IMR-90 (cell line): Measurements from ENCODE around the gene CRISP2. TPM values are rescaled to one million over a fixed set of nuclear protein-coding genes. Genes with fewer than 3 reads are reported as not detected.

Source experiments
- ATAC-seq: fragments of 200-7000 bp; cut with Tn5 transposase; 2 replicates; pipeline ENCODE4 v1.9.1; 2020; ENCODE audit warnings: low read depth, mild to moderate bottlenecking, moderate library complexity
- BruUV-seq: library from RNA; stranded (reverse); fragments of 400-500 nt; replicated peaks from 2 replicates; lab custom pipeline; 2021; lab: Mats Ljungman, UMichigan
- CTCF ChIA-PET: fragments of 300-600 bp; formaldehyde crosslinking; extraction: SDS; loops from one replicate; lab custom pipeline; 2021; ENCODE audit warnings: antibody characterized with exemption; lab: Yijun Ruan, JAX
- POLR2A ChIA-PET: fragments of 300-600 bp; sonication (Branson Sonifier 250); formaldehyde crosslinking; loops from one replicate; lab custom pipeline; 2022; ENCODE audit warnings: antibody characterized with exemption; ENCODE audit not compliant: unreplicated experiment; lab: Charles Lee
- DNase-seq: peaks from one replicate; pipeline ENCODE4 v3.0.0; 2013
- H2AFZ ChIP-seq: replicated peaks from 2 replicates; pipeline ENCODE3; 2013; ENCODE audit warnings: low read length, mild to moderate bottlenecking; ENCODE audit not compliant: poor library complexity
- H2AK5ac ChIP-seq: 2 replicates; pipeline ENCODE4 v1.6.1; 2013; ENCODE audit warnings: low read depth, low read length, inconsistent platforms
- H2AK9ac ChIP-seq: replicated peaks from 2 replicates; pipeline ENCODE3; 2013; ENCODE audit warnings: mild to moderate bottlenecking, low read depth, low read length, moderate library complexity; ENCODE audit not compliant: poor library complexity
- H2BK120ac ChIP-seq: 2 replicates; pipeline ENCODE4 v1.6.1; 2013; ENCODE audit warnings: low read depth, low read length, inconsistent platforms
- H2BK15ac ChIP-seq: 3 replicates; pipeline ENCODE4 v1.6.1; 2013; ENCODE audit warnings: low read depth, low read length, inconsistent platforms
- H2BK20ac ChIP-seq: 2 replicates; pipeline ENCODE4 v1.6.1; 2013; ENCODE audit warnings: low read depth, mild to moderate bottlenecking, inconsistent platforms, low read length, moderate library complexity
- H2BK5ac ChIP-seq: 2 replicates; pipeline ENCODE4 v1.6.1; 2013; ENCODE audit warnings: mild to moderate bottlenecking, low read depth, low read length, inconsistent platforms; ENCODE audit not compliant: poor library complexity, severe bottlenecking
- H3K14ac ChIP-seq: replicated peaks from 2 replicates; pipeline ENCODE4 v1.6.1; 2013; ENCODE audit warnings: low read depth, low read length, inconsistent platforms
- H3K18ac ChIP-seq: 2 replicates; pipeline ENCODE4 v1.6.1; 2013; ENCODE audit warnings: low read depth, low read length, control low read depth
- H3K23ac ChIP-seq: 2 replicates; pipeline ENCODE4 v1.6.1; 2013; ENCODE audit warnings: low read depth, low read length, inconsistent platforms
- H3K27ac ChIP-seq: 2 replicates; pipeline ENCODE4 v1.5.1; 2013; ENCODE audit warnings: mild to moderate bottlenecking, control low read depth, low read length; ENCODE audit not compliant: insufficient read depth
- H3K27me3 ChIP-seq: 2 replicates; pipeline ENCODE4 v1.6.1; 2013; ENCODE audit warnings: low read length; ENCODE audit not compliant: control insufficient read depth, insufficient read depth
- H3K36me3 ChIP-seq: 2 replicates; pipeline ENCODE4 v1.6.1; 2013; ENCODE audit warnings: low read length, mixed read lengths; ENCODE audit not compliant: control insufficient read depth, insufficient read depth
- H3K4ac ChIP-seq: 2 replicates; pipeline ENCODE4 v1.6.1; 2013; ENCODE audit warnings: low read depth, low read length, inconsistent platforms
- H3K4me1 ChIP-seq: 2 replicates; pipeline ENCODE4 v1.6.1; 2013; ENCODE audit warnings: low read length, mixed read lengths; ENCODE audit not compliant: control insufficient read depth, insufficient read depth
- H3K4me2 ChIP-seq: 2 replicates; pipeline ENCODE4 v1.6.1; 2013; ENCODE audit warnings: low read depth, mild to moderate bottlenecking, control low read depth, low read length, moderate library complexity
- H3K4me3 ChIP-seq: 2 replicates; pipeline ENCODE4 v1.5.1; 2013; ENCODE audit warnings: low read depth, mild to moderate bottlenecking, control low read depth, low read length, moderate library complexity; ENCODE audit not compliant: insufficient read depth
- H3K56ac ChIP-seq: 2 replicates; pipeline ENCODE4 v1.6.1; 2013; ENCODE audit warnings: low read length, inconsistent platforms; ENCODE audit not compliant: insufficient read depth; ENCODE audit errors: extremely low read depth
- H3K79me1 ChIP-seq, 2 experiments: 2 replicates each; pipeline ENCODE4 v1.6.1; 2013; ENCODE audit warnings: low read length in 2 of 2, inconsistent platforms in 1 of 2, low read depth in 1 of 2
- H3K9ac ChIP-seq: 2 replicates; pipeline ENCODE4 v1.6.1; 2013; ENCODE audit warnings: low read depth, low read length, control low read depth
- H3K9me1 ChIP-seq: 2 replicates; pipeline ENCODE4 v1.6.1; 2013; ENCODE audit warnings: low read length, inconsistent platforms; ENCODE audit not compliant: insufficient read depth
- H3K9me3 ChIP-seq: 2 replicates; pipeline ENCODE4 v1.6.1; 2013; ENCODE audit warnings: low read length; ENCODE audit not compliant: control insufficient read depth, insufficient read depth
- H4K20me1 ChIP-seq: 2 replicates; pipeline ENCODE4 v1.6.1; 2013; ENCODE audit warnings: low read length, inconsistent platforms; ENCODE audit not compliant: insufficient read depth
- H4K5ac ChIP-seq: 2 replicates; pipeline ENCODE4 v1.6.1; 2013; ENCODE audit warnings: mild to moderate bottlenecking, low read depth, low read length, control low read depth
- H4K8ac ChIP-seq, 2 experiments: 2 replicates each; pipeline ENCODE4 v1.6.1; 2013; ENCODE audit warnings: low read depth in 2 of 2, low read length in 2 of 2, control low read depth in 1 of 2, inconsistent platforms in 1 of 2
- H4K91ac ChIP-seq: 2 replicates; pipeline ENCODE4 v1.6.1; 2013; ENCODE audit warnings: low read depth, low read length, inconsistent platforms; ENCODE audit not compliant: insufficient read depth
- BHLHE40 ChIP-seq: fragments of 150-350 bp; IDR thresholded peaks from 2 replicates; pipeline ENCODE4 v1.6.1; 2016; ENCODE audit warnings: mild to moderate bottlenecking, low read depth, low read length
- CEBPB ChIP-seq: IDR thresholded peaks from 2 replicates; pipeline ENCODE4 v1.6.1; 2012; ENCODE audit warnings: low read depth, low read length, improper control_type of control experiment
- CHD1 ChIP-seq: IDR thresholded peaks from 2 replicates; pipeline ENCODE4 v1.6.1; 2012; ENCODE audit warnings: low read depth, low read length, improper control_type of control experiment
- FOS ChIP-seq: fragments of 150-350 bp; IDR thresholded peaks from 2 replicates; pipeline ENCODE4 v1.6.1; 2016; ENCODE audit warnings: low read depth, low read length
- MAFK ChIP-seq: IDR thresholded peaks from 2 replicates; pipeline ENCODE4 v1.6.1; 2012; ENCODE audit warnings: low read depth, low read length, improper control_type of control experiment
- MAZ ChIP-seq: IDR thresholded peaks from 2 replicates; pipeline ENCODE4 v1.6.1; 2012; ENCODE audit warnings: low read depth, mild to moderate bottlenecking, low read length, improper control_type of control experiment, moderate library complexity, borderline replicate concordance
- MXI1 ChIP-seq: IDR thresholded peaks from 2 replicates; pipeline ENCODE4 v1.6.1; 2012; ENCODE audit warnings: low read depth, mild to moderate bottlenecking, low read length, moderate library complexity, borderline replicate concordance
- POLR2A ChIP-seq: IDR thresholded peaks from 2 replicates; pipeline ENCODE4 v1.6.1; 2012; ENCODE audit warnings: mild to moderate bottlenecking, low read depth, low read length
- RAD21 ChIP-seq: IDR thresholded peaks from 2 replicates; pipeline ENCODE4 v1.6.1; 2012; ENCODE audit warnings: low read length, improper control_type of control experiment
- RCOR1 ChIP-seq: IDR thresholded peaks from 2 replicates; pipeline ENCODE4 v1.6.1; 2012; ENCODE audit warnings: mild to moderate bottlenecking, low read length, improper control_type of control experiment; ENCODE audit not compliant: insufficient replicate concordance
- RFX5 ChIP-seq: IDR thresholded peaks from 2 replicates; pipeline ENCODE4 v1.8.0; 2012; ENCODE audit warnings: low read depth, mild to moderate bottlenecking, low read length, moderate library complexity
- WGBS, 2 experiments: methylation state at CpG; one replicate each; pipeline versions ENCODE4 v1.1.5 to v1.1.7; 2013; ENCODE audit warnings: missing lambda C conversion rate in 2 of 2; ENCODE audit not compliant: insufficient read length in 1 of 2; ENCODE audit errors: extremely low coverage in 2 of 2; 5-methylcytosine and 5-hydroxymethylcytosine counted together
- dilution Hi-C: fragments of 300-500 bp; cut with HindIII; formaldehyde crosslinking; loops from one replicate; pipeline ENCODE4 v1.14.3; 2018; ENCODE audit warnings: low sequenced_read_pairs; ENCODE audit not compliant: unreplicated experiment
- in situ Hi-C: fragments of 300-500 bp; cut with MboI; formaldehyde crosslinking; loops from 3 replicates; pipeline ENCODE4 v1.14.3; 2019; ENCODE audit warnings: low sequenced_read_pairs, inconsistent platforms, mixed read lengths
- intact Hi-C: fragments of 100-400 bp; cut with micrococcal nuclease; formaldehyde crosslinking; loops from 2 replicates; pipeline ENCODE4 v1.10.0; 2022
- polyA plus RNA-seq, 3 experiments: library from polyadenylated mRNA; depleted of rRNA; stranded (reverse); fragments of >200 nt; gene quantifications; 2 replicates each; pipeline ENCODE4 v1.2.3, GENCODE V29; 2012; ENCODE audit warnings: low replicate concordance in 1 of 3
- total RNA-seq: library from RNA; depleted of rRNA; stranded (reverse); fragments of >200 nt; gene quantifications from 2 replicates; pipeline ENCODE4 v1.2.3, GENCODE V29; 2012
- TF ChIP-seq, protein P1 (sequence below): fragments of 150-350 bp; IDR thresholded peaks from 2 replicates; pipeline ENCODE4 v1.6.1; 2016; ENCODE audit warnings: low read depth, mild to moderate bottlenecking, low read length, moderate library complexity, borderline replicate concordance
- TF ChIP-seq, protein P2 (sequence below): fragments of 150-350 bp; IDR thresholded peaks from 2 replicates; pipeline ENCODE4 v1.6.1; 2017; ENCODE audit warnings: mild to moderate bottlenecking, antibody characterized with exemption, low read length, low read depth

CRISP2 gene
- total and polyA plus RNA-seq, 2 of the 4 experiments (the other 2 are of a cell fraction), result not detected

DNA sequence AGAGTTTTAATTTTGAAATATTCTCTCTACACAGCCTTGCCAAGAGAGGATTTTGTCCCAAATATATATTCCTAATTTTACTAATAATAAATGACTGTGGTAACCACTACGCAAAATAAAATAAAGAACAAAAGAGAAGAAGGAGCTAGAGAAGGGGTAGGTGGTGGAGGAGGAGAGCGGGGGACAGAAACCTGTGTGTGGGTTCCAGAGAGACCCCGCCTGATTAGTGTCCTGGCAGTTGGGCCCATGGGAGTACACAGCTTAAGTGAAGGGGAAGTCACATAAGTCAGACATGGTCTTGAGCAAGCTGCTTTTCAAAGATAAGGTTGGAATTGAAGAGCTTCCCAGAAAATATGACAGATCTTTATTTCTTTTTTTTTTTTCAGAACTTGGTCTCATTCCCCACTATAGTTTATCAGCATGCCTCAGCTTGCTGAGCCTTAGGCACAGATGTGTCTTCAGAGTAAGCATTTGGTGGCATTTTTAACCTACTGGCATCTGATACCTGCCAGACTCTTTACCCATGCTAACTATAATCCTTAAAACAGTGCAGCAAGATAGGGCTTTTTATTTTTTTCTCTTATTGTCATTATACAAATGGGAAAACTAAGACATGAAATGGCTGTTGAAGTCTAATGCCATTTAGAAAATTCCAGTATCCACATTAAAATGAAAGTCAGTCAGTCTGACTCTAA, 67.1 kb downstream of the CRISP2 start:
- POLR2A ChIA-PET, result no interaction called here
- no CpG with 5 or more reads among the region's 3 CpGs for WGBS, 2 experiments
- no peak overlapping the region for H2BK15ac ChIP-seq
- H4K91ac ChIP-seq, result no peak overlapping the region
- H3K9me3 ChIP-seq, result no peaks in the 10 kb centered on the region
- no peaks in the 10 kb centered on the region for H3K4me1 ChIP-seq
- H3K27me3 ChIP-seq, result no peaks in the 10 kb centered on the region
- H4K20me1 ChIP-seq, result no peaks in the 10 kb centered on the region
- H3K27ac ChIP-seq, result no peak overlapping the region
- no peak overlapping the region for H3K4ac ChIP-seq
- H2AFZ ChIP-seq, result no peak overlapping the region
- no peak overlapping the region for H3K18ac ChIP-seq
- no peak overlapping the region for H4K8ac ChIP-seq
- H3K4me3 ChIP-seq, result no peak overlapping the region
- H3K14ac ChIP-seq, result no peak overlapping the region
- CTCF ChIA-PET, result no interaction called here
- in situ Hi-C loops, result no loop called here
- H3K56ac ChIP-seq, result no peak overlapping the region
- H2BK5ac ChIP-seq, result no peak overlapping the region
- no peak overlapping the region for H2BK20ac ChIP-seq
- H3K9ac ChIP-seq, result no peak overlapping the region
- H3K36me3 ChIP-seq, result no peaks in the 10 kb centered on the region
- dilution Hi-C loops, result no loop called here
- no peak overlapping the region for H4K5ac ChIP-seq
- H2AK9ac ChIP-seq, result no peak overlapping the region
- H3K4me2 ChIP-seq, result no peak overlapping the region
- intact Hi-C loops, result no loop called here
- no peak overlapping the region for H2AK5ac ChIP-seq
- H3K79me1 ChIP-seq, result no peaks in the 10 kb centered on the region
- no peak overlapping the region for H2BK120ac ChIP-seq
- DNase-seq (no peak), ATAC-seq (no peak)
- no TSS peak for BruUV-seq
- TF ChIP-seq, protein P1, sequence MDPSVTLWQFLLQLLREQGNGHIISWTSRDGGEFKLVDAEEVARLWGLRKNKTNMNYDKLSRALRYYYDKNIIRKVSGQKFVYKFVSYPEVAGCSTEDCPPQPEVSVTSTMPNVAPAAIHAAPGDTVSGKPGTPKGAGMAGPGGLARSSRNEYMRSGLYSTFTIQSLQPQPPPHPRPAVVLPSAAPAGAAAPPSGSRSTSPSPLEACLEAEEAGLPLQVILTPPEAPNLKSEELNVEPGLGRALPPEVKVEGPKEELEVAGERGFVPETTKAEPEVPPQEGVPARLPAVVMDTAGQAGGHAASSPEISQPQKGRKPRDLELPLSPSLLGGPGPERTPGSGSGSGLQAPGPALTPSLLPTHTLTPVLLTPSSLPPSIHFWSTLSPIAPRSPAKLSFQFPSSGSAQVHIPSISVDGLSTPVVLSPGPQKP, result no peak
- TF ChIP-seq CHD1 (no peak), BHLHE40 (no peak), FOS (no peak), RAD21 (no peak), RFX5 (no peak), MXI1 (no peak), MAFK (no peak), CEBPB (no peak), POLR2A (no peak), RCOR1 (no peak), MAZ (no peak)
- TF ChIP-seq, protein P2, sequence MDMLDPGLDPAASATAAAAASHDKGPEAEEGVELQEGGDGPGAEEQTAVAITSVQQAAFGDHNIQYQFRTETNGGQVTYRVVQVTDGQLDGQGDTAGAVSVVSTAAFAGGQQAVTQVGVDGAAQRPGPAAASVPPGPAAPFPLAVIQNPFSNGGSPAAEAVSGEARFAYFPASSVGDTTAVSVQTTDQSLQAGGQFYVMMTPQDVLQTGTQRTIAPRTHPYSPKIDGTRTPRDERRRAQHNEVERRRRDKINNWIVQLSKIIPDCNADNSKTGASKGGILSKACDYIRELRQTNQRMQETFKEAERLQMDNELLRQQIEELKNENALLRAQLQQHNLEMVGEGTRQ, result no peak
- no peaks in the 10 kb centered on the region for H3K9me1 ChIP-seq
- no peak overlapping the region for H3K23ac ChIP-seq
